HepG2 (cell line): Measurements from ENCODE around the gene ZMIZ1. TPM values are rescaled to one million over a fixed set of nuclear protein-coding genes. Genes with fewer than 3 reads are reported as not detected.

ENCODE experiments used
- CHD4 ChIP-seq: fragments of 200-600 bp; sonication (generic); IDR thresholded peaks from 2 replicates; pipeline ENCODE4 v1.7.0; 2017; ENCODE audit warnings: mild to moderate bottlenecking, low read length, borderline replicate concordance
- DPF2 ChIP-seq: sonication (generic); formaldehyde crosslinking; IDR thresholded peaks from 2 replicates; pipeline ENCODE4 v1.4.0; 2020; ENCODE audit warnings: mild to moderate bottlenecking, low read depth, missing genetic modification reagents, borderline replicate concordance
- RARG ChIP-seq: sonication (generic); formaldehyde crosslinking; IDR thresholded peaks from 2 replicates; pipeline ENCODE4 v1.4.0; 2020; ENCODE audit warnings: low read depth, mild to moderate bottlenecking, missing genetic modification reagents
- RBFOX2 ChIP-seq: fragments of 200-400 bp; formaldehyde crosslinking; IDR thresholded peaks from 2 replicates; pipeline ENCODE4 v1.6.1; 2017; ENCODE audit warnings: low read depth, mild to moderate bottlenecking, low read length
- SSRP1 ChIP-seq: IDR thresholded peaks from 2 replicates; pipeline ENCODE4 v1.6.1; 2016; ENCODE audit warnings: control low read depth
- SYNCRIP ChIP-seq: fragments of 200-400 bp; formaldehyde crosslinking; IDR thresholded peaks from 2 replicates; pipeline ENCODE4 v1.6.1; 2018; ENCODE audit warnings: mild to moderate bottlenecking, low read depth, low read length; ENCODE audit not compliant: insufficient read depth
- TARDBP ChIP-seq: sonication (generic); formaldehyde crosslinking; IDR thresholded peaks from 2 replicates; pipeline ENCODE4 v1.8.0; 2022; ENCODE audit warnings: mild to moderate bottlenecking, missing genetic modification reagents
- TBX2 ChIP-seq: sonication (generic); formaldehyde crosslinking; IDR thresholded peaks from 2 replicates; pipeline ENCODE4 v1.5.0; 2020; ENCODE audit warnings: missing genetic modification reagents, mild to moderate bottlenecking, borderline replicate concordance
- ZFP1 ChIP-seq: IDR thresholded peaks from 2 replicates; pipeline ENCODE4 v1.6.1; 2016
- ZFP62 ChIP-seq: sonication (generic); formaldehyde crosslinking; IDR thresholded peaks from 2 replicates; pipeline ENCODE4 v1.4.0; 2020; ENCODE audit warnings: missing genetic modification reagents
- ZNF121 ChIP-seq: sonication (generic); formaldehyde crosslinking; IDR thresholded peaks from 2 replicates; pipeline ENCODE4 v1.5.0; 2020; ENCODE audit warnings: mild to moderate bottlenecking, missing genetic modification reagents
- ZNF383 ChIP-seq: sonication (generic); formaldehyde crosslinking; IDR thresholded peaks from 2 replicates; pipeline ENCODE4 v1.4.0; 2020; ENCODE audit warnings: missing genetic modification reagents, mild to moderate bottlenecking, borderline replicate concordance
- polyA plus RNA-seq, 8 experiments: library from polyadenylated mRNA; depleted of rRNA in 3 of 8; stranded (reverse) in 7 of 8; unstranded in 1 of 8; fragments of >200 nt; fragmentation: Illumina TruSeq in 4 of 8; extraction: Trizol in 4 of 8; gene quantifications; 2 replicates each; pipeline versions ENCODE4 v1.2.1 to v1.2.3, GENCODE V29; 2011 to 2016; ENCODE audit warnings: low read depth in 4 of 8, missing spikeins in 1 of 8, mixed read lengths in 1 of 8; ENCODE audit not compliant: insufficient read depth in 1 of 8
- total RNA-seq, 5 experiments: library from RNA; depleted of rRNA; stranded (reverse); fragments of >200 nt; fragmentation: Illumina TruSeq; extraction: Trizol; gene quantifications; 2 replicates each; pipeline ENCODE4 v1.2.3, GENCODE V29; 2016; ENCODE audit warnings: low read depth in 1 of 5
- TF ChIP-seq, protein P1 (sequence below): sonication (generic); formaldehyde crosslinking; IDR thresholded peaks from 2 replicates; pipeline ENCODE4 v1.5.0; 2020; ENCODE audit warnings: mild to moderate bottlenecking, missing genetic modification reagents, borderline replicate concordance
- TF ChIP-seq, protein P2 (sequence below): sonication (generic); formaldehyde crosslinking; IDR thresholded peaks from 2 replicates; pipeline ENCODE4 v1.8.0; 2022; ENCODE audit warnings: missing genetic modification reagents, low read depth, mild to moderate bottlenecking, borderline replicate concordance
- TF ChIP-seq, protein P3 (sequence below): sonication (generic); formaldehyde crosslinking; IDR thresholded peaks from 2 replicates; pipeline ENCODE4 v1.4.0; 2020; ENCODE audit warnings: missing genetic modification reagents

The ZMIZ1 gene
- total and polyA plus RNA-seq, 2 of the 13 experiments (the other 11 are each of a cell fraction or from before 2014, with no cell fraction given) = 5.3 to 10.2 TPM

DNA sequence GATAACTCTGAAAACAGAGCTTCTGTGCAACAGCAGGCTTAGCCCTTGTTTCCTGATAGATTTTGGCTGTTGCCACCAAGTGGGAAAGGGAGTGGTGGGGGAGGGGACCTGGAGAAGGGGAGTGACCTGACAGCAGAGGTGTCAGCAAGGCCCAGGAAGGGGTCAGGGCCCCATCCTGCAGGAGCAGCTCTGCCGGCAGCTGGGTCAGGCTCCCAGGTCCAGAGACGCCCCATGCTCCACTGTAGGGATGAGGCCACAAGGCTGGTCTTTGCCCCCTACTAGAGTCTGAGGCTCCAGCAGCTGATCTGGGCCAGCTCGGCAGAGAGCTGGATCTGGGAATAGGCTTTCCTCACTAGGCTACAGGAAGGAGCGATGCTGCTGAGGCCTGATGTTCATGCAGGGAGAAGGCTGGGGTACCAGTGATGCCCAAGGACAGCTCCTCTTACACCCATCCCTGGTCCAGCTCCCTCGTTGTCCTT lies 44.0 kb upstream of the ZMIZ1 start (continued):
- no peak for TF ChIP-seq RARG (CRISPR knock-in tag)
- no peak for TF ChIP-seq ZNF121 (CRISPR knock-in tag)
- no peak for TF ChIP-seq SYNCRIP
- no peak for TF ChIP-seq TARDBP (CRISPR knock-in tag)
- TF ChIP-seq ZNF383 (CRISPR knock-in tag) = no peak
- TF ChIP-seq DPF2 (CRISPR knock-in tag) = no peak
- no peak for TF ChIP-seq ZFP1 (CRISPR knock-in tag)
- no peak; the same call in 1 of the 2 replicates for TF ChIP-seq TBX2
- TF ChIP-seq, protein P1, sequence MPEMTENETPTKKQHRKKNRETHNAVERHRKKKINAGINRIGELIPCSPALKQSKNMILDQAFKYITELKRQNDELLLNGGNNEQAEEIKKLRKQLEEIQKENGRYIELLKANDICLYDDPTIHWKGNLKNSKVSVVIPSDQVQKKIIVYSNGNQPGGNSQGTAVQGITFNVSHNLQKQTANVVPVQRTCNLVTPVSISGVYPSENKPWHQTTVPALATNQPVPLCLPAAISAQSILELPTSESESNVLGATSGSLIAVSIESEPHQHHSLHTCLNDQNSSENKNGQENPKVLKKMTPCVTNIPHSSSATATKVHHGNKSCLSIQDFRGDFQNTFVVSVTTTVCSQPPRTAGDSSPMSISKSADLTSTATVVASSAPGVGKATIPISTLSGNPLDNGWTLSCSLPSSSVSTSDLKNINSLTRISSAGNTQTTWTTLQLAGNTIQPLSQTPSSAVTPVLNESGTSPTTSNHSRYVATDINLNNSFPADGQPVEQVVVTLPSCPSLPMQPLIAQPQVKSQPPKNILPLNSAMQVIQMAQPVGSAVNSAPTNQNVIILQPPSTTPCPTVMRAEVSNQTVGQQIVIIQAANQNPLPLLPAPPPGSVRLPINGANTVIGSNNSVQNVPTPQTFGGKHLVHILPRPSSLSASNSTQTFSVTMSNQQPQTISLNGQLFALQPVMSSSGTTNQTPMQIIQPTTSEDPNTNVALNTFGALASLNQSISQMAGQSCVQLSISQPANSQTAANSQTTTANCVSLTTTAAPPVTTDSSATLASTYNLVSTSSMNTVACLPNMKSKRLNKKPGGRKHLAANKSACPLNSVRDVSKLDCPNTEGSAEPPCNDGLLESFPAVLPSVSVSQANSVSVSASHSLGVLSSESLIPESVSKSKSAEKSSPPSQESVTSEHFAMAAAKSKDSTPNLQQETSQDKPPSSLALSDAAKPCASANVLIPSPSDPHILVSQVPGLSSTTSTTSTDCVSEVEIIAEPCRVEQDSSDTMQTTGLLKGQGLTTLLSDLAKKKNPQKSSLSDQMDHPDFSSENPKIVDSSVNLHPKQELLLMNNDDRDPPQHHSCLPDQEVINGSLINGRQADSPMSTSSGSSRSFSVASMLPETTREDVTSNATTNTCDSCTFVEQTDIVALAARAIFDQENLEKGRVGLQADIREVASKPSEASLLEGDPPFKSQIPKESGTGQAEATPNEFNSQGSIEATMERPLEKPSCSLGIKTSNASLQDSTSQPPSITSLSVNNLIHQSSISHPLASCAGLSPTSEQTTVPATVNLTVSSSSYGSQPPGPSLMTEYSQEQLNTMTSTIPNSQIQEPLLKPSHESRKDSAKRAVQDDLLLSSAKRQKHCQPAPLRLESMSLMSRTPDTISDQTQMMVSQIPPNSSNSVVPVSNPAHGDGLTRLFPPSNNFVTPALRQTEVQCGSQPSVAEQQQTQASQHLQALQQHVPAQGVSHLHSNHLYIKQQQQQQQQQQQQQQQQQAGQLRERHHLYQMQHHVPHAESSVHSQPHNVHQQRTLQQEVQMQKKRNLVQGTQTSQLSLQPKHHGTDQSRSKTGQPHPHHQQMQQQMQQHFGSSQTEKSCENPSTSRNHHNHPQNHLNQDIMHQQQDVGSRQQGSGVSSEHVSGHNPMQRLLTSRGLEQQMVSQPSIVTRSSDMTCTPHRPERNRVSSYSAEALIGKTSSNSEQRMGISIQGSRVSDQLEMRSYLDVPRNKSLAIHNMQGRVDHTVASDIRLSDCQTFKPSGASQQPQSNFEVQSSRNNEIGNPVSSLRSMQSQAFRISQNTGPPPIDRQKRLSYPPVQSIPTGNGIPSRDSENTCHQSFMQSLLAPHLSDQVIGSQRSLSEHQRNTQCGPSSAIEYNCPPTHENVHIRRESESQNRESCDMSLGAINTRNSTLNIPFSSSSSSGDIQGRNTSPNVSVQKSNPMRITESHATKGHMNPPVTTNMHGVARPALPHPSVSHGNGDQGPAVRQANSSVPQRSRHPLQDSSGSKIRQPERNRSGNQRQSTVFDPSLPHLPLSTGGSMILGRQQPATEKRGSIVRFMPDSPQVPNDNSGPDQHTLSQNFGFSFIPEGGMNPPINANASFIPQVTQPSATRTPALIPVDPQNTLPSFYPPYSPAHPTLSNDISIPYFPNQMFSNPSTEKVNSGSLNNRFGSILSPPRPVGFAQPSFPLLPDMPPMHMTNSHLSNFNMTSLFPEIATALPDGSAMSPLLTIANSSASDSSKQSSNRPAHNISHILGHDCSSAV (CRISPR knock-in tag) = no peak
- TF ChIP-seq, protein P2, sequence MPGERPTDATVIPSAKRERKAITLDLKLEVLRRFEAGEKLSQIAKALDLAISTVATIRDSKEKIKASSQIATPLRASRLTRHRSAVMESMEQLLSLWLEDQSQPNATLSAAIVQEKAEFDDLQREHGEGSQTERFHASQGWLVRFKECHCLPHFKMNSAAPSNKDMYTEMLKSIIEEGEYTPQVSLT = no peak
- TF ChIP-seq SSRP1 (CRISPR knock-in tag) = no peak
- TF ChIP-seq, protein P3, sequence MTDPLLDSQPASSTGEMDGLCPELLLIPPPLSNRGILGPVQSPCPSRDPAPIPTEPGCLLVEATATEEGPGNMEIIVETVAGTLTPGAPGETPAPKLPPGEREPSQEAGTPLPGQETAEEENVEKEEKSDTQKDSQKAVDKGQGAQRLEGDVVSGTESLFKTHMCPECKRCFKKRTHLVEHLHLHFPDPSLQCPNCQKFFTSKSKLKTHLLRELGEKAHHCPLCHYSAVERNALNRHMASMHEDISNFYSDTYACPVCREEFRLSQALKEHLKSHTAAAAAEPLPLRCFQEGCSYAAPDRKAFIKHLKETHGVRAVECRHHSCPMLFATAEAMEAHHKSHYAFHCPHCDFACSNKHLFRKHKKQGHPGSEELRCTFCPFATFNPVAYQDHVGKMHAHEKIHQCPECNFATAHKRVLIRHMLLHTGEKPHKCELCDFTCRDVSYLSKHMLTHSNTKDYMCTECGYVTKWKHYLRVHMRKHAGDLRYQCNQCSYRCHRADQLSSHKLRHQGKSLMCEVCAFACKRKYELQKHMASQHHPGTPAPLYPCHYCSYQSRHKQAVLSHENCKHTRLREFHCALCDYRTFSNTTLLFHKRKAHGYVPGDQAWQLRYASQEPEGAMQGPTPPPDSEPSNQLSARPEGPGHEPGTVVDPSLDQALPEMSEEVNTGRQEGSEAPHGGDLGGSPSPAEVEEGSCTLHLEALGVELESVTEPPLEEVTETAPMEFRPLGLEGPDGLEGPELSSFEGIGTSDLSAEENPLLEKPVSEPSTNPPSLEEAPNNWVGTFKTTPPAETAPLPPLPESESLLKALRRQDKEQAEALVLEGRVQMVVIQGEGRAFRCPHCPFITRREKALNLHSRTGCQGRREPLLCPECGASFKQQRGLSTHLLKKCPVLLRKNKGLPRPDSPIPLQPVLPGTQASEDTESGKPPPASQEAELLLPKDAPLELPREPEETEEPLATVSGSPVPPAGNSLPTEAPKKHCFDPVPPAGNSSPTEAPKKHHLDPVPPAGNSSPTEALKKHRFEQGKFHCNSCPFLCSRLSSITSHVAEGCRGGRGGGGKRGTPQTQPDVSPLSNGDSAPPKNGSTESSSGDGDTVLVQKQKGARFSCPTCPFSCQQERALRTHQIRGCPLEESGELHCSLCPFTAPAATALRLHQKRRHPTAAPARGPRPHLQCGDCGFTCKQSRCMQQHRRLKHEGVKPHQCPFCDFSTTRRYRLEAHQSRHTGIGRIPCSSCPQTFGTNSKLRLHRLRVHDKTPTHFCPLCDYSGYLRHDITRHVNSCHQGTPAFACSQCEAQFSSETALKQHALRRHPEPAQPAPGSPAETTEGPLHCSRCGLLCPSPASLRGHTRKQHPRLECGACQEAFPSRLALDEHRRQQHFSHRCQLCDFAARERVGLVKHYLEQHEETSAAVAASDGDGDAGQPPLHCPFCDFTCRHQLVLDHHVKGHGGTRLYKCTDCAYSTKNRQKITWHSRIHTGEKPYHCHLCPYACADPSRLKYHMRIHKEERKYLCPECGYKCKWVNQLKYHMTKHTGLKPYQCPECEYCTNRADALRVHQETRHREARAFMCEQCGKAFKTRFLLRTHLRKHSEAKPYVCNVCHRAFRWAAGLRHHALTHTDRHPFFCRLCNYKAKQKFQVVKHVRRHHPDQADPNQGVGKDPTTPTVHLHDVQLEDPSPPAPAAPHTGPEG (CRISPR knock-in tag) = no peak
- TF ChIP-seq CHD4 = no peak
- no peak for TF ChIP-seq ZFP62 (CRISPR knock-in tag)
- no peak for TF ChIP-seq RBFOX2
